ENCODE data around the gene MCL1.
A peak's percentile ranks its signal among the peaks of the same experiment; 100 is the strongest.
"Not testable (repeated sequence)": the region's sequence is repeated elsewhere in the genome, so short reads cannot be mapped to it uniquely, and the experiment has no call there.

The MCL1 gene

DNA sequence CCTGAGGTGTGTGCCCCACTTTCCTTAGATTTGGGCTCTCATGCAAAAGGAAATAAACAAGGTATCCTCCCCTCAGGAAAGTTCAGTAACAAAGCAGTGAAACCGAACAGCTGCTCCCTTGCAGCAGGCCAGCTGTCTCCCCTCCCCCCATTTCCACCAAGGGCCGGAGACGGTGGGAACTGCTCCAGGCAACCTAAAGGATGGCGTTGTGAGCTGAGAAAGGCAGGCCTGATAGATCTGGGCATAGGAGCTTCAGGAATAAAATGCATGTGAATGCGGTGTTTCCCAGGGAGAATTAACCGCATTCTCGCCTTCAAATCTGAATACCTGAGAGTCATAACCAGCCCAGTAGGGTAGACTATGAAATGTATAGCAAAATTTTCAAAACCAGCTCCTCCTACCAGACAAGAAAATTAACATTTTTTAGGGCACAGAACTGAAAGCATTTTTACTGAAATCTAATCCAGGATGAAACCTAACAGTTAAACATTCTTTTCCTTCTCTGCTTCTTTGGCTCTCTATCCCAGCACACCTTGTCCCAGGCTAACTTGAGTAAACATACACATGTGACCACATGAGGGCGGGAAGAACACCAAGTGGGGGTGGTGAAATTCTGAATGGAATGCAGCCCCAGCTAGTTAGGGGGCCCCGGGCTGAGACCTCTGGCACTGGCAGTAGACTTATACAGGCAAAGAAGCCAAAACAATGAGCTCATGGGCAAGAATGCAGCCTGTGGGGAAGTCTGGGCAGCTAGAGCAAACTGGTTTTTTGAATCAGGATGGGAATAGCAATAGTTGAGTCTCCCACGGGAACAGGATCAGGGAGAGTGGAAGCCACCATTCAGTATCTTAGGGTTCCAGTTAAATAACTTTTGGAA is 11.5 kb downstream of the MCL1 start:
- DNase-seq: peak; percentile 88

DNA sequence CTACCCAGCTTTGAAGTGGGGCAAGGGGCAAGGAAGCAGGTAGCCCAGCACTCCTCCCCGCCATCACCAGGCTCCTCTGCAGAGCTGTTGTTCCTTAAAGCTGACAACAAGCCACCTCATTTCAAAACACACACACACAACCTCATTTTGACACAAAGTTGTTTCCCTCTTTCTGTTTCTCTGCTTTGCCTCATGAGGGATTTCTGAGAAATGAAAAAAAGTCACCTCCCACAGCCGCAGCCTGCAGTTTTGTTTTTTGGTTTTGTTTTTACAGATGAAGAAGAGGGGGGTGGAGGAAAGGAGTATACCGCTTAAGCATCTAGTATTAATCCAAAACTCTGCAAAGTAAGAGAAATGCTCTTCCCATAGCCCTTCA is 12.1 kb downstream of the MCL1 start:
- no peak for DNase-seq

DNA sequence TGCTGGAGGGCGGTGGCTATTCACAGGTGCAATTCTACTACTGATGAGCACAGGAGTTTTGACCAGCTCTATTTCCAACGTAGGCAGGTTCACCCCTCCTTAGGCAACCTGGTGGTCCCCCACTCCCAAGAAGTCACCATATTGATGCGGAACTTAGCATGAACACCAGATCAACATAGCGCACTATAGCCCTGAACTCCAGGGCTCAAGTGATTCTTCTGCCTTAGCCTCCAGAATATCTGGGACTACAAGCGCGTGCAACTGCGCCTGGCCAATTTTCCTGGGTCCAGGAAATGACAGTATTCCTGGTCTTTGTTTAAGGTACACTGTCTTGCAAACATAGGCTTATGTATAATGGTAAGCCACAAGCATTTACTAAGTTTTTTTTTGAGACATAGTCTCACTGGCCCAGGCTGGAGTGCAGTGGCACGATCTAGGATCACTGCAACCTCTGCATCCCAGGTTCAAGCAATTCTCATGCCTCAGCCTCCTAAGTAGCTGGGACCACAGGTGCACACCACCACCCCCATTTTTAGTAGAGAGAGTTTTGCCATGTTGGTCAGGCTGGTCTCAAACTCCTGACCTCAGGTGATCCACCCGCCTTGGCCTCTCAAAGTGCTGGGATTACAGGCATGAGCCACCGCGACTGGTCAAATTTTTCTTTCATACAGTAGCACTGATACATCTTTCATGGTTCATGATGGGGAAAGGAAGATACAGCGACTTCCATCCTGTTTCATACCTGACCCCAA is 12.6 kb downstream of the MCL1 start:
- no peak for DNase-seq

DNA sequence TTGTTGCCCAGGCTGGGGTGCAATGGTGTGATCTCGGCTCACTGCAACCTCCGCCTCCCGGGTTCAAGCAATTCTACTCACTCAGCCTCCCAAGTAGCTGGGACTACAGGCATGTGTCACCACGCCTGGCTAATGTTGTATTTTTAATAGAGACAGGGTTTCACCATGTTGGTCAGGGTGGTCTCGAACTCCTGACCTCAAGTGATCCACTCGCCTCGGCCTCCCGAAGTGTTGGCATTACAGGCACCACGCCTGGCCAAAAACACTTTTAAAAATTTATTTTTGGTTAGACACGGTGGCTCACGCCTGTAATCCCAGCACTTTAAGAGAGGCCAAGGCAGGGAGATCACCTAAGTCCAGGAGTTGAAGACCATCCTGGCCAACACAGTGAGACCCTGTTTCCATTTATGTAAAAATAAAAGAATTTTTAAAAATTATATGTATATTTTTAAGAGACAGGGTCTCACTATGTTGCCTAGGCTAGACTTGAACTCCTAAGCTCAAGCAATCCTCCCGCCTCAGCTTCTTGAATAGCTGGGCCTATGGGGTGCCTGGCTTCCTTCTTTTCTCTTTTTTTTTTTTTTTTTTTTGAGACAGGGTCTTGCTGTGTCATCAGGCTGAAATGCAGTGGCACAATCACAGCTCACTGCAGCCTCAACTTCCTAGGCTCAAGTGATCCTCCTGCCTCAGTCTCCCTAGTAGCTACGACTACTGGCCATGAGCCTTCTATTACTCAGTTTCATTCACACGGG is 14.0 kb downstream of the MCL1 start:
- not testable (repeated sequence) for DNase-seq

DNA sequence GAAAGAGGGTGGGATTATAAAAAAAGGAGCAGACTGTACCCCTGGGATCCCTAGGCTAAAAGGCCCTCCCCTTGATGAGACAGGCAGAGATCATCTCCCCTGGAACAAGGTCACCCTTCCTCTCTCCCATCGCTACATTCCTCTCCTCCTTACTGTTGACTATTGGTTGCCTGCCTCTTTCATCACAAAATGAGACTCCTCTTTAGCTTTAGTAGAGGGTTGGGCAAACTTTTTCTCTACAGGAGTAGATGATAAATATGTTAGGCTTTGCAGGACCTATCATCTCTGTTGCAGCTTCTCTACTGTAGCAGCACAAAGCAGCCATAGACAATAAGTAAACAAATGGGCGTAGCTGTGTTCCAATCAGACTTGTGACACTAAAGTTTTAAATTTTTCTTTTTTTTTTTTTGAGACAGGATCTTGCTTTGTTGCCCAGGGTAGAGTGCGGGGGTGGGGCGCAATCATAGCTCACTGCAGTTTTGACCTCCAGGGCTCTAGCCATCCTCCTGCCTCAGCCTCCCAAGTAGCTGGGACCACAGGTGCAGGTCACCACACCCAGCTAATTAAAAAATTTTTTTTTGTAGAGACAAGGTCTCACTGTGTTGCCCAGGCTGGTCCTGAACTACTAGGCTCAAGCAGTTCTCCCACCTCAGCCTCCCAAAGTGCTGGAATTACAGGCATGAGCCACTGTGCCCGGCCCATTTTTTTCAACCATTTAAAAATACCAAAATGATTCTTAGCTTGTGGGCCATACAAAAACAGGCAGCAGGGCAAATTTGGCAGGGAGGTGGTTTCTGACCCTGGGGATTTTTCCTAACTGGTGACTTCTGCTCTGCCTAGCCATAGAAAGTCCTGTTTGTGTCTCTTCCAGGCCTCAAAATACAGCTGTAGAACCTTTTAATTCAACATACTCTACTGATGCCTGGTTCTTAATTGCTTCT is 15.1 kb downstream of the MCL1 start:
- DNase-seq: no peak

DNA sequence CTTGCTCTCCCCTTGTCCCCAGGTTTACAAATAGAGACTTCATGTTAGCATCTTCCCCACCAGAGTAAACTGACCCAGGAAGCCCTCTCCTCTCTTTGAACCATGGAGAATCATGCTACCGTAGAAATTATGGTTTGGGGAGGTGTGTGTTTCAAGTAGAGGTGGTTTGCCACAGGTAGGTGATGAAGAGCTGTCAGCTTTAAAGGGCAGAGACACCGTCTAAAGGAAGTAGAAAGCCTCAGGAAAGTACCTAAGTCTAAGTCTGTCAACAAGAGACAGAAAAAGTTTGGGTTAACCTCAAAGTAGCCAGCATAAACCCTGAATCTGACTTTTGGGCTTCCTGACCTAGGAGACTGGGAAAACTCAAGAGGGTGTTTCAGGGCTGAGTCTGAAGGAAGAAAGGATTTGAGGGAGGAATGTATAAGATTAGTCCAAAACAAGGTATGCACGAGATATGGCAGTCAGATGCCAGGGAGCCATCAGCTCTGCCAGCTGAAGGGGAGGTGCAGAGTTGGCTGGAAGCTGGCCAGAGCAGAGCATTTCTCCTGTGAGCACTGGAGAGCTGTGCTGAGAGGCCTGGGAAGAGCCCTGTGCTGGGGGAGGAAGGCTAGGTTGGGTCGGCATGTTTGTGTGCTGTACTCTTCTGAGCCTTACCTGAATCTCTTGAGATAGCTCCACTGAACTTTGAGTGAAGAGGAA is 15.9 kb downstream of the MCL1 start:
- DNase-seq: no peak

DNA sequence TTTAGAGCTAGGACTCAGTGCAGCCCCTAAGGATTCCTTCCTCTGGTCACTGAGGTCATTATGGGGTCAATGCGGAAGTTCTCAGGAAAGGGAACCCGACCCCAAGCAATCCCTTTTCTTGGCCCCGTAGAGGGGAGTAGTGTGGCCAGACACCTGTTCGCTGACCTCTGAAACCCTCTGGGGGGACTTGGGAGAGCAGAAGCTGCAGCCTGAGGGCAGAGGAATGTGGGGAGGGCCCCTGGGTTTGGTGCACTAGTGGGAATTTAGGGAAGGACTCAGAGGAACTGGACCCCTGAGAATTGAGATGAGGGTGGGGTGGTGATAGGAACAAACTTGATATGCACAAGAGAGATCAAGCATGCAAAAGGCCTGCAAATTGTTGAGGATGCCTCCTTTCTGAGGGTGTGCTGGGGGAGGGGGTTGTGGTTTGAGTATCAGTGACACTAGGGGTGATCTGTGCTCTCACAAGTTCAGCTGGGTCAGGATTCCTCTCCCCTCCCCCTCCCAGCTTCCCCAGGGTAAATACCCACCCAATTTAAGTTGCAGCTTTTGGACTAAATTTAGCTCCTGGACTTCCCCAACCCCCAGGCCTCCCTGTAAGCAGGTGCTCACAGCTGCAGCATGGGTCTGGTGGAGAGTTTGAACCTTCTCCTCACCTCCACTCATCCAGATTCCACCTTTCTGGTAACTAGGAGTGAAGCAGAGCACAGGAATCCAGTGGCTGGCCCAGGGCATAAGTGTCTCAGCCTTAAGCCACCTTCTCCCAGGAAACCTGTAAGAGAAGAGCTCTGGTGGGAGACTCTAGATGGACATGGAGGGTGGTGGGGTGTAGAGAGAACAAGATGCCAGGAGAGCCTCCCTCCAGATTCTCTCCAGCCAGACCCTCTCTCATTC is 16.7 kb downstream of the MCL1 start:
- no peak for DNase-seq

DNA sequence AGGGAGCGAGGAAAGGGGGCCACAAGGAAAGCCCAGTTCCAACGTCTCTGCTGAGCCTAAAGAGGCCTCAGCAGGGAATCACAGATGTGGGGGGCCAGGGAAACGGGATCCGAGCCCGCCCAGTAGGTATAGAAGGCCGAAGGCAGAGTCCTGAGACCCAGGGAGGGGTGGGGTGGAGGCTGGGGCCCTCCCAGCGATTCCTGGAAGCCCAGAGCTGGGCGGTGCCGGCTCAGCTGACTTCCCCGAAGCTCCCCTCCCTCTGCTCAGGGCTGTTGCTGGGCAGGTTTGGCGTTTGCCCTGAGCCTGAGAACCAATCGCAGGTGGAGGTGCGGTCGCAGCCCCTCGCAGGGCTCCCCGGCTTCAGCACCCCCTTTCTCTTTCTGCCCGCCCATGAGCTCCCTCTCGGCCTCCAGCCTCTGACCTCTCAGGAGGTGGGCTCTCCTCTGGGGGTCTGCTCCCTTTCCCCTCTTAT is 17.4 kb downstream of the MCL1 start:
- DNase-seq: peak; percentile 97

DNA sequence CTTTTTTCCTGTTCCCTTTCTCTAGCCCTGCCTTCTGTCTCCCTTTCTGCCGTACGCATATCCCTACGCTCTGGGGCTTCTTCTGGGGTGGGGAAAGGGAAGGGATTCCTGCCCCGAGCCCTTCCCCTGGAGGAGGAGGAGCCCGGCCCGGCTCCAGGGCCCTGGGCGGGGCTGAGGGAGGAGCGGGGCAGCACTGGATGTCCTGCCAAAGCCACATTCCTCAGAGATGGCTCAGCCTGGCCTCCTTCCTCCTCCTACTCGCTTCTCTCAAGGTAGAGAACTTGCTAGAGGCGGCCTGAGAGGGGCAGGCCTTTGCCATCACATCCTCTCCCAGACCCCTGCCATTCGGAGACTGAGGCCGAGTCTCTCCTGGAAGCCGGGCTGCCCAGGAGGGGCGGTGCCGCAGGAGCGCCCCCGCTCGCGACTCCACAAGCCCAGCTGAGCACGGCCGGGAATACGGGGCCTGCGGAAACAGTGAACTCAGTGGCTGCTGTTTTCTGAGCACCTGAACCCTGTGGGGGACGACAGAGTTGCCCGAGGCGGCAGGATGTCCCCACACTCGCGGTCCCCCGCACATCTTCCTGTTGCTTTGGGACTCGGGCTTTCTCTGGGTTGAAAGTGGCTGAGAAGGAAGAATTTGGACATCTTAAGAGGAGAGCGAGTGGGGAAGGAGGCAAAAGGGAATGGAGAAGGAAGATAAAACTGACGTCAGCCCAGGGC is 18.0 kb downstream of the MCL1 start:
- DNase-seq: peak; percentile 98

DNA sequence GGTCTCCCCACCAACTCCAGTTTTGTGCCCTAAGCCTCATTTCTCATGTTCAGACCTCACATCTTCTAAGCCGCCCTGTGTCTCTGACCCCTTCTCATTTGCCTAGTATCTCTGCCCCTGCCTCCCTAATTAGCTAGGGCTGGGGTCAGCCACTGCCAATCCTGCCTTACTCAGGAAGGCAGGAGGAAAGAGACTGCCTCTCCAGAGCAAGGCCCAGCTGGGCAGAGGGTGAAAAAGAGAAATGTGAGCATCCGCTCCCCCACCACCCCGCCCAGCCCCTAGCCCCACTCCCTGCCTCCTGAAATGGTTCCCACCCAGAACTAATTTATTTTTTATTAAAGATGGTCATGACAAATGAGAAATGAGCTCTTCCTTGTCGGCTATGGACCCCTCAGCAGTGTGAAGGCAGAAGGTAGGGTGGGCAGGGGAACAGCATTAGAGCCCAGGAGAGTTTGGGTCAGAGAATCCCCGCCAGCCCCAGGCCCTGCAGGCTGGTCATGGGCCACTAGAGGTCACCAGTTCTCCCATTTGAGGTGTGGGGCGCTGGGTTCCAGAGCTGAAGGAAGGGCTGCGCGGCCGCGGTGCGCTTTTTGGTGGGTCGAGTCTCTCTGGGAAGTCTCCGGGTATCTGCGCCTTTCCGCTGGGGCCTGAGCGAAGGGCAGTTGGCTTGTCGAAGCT is 18.7 kb downstream of the MCL1 start:
- no peak for DNase-seq

DNA sequence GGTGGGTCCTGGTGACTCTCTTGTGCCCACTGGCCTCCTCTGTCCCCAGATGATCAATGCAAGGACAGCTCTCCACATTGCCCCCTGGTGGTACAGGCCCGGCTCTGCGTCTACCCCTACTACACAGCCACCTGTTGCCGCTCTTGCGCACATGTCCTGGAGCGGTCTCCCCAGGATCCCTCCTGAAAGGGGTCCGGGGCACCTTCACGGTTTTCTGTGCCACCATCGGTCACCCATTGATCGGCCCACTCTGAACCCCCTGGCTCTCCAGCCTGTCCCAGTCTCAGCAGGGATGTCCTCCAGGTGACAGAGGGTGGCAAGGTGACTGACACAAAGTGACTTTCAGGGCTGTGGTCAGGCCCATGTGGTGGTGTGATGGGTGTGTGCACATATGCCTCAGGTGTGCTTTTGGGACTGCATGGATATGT is 19.4 kb downstream of the MCL1 start:
- DNase-seq: peak; percentile 69

DNA sequence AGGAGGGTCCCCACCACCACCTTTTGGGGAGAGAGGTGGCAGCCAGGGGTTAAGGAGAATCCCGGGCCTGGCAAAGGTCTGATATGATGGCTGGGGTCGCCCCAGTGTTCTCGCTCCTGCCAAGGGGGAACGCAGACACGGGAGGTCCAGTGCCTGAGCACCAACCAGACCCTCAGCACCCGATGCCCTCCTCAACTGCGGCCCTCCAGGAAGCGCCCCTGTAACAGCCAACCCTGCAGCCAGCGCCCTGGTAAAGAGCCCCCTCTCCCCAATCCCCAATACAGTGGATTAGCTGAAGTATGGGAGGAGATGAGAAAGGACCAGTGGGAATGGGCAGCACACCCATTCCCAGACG is 19.8 kb downstream of the MCL1 start:
- DNase-seq: no peak

DNA sequence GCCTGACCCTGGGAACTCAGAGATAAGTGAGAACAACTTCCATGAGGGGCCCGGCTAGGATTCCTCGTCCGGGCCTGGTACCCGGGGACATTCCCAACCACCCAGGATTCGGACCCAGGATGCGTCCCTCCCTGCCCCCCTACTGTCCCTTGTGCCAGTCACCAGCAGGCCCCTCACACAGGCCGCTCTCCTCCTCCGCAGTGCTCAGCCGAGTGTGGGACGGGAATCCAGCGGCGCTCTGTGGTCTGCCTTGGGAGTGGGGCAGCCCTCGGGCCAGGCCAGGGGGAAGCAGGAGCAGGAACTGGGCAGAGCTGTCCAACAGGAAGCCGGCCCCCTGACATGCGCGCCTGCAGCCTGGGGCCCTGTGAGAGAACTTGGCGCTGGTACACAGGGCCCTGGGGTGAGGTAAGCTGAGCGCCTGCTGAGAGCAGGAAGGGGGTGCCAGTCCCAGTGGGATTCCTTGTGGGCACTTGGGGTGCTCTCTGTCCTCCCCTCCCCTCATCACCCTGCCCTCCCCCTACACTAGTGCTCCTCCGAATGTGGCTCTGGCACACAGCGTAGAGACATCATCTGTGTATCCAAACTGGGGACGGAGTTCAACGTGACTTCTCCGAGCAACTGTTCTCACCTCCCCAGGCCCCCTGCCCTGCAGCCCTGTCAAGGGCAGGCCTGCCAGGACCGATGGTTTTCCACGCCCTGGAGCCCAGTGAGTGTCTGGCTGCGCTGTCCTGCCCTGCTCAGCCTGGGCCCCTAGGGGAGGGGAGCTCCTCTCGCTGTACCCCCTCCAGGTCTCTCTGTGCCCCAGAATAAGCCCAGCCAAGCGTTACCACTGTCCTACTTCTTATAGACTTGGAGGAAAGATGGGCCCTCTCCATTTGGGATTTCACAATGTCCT is 20.4 kb downstream of the MCL1 start:
- peak; percentile 51 for DNase-seq

DNA sequence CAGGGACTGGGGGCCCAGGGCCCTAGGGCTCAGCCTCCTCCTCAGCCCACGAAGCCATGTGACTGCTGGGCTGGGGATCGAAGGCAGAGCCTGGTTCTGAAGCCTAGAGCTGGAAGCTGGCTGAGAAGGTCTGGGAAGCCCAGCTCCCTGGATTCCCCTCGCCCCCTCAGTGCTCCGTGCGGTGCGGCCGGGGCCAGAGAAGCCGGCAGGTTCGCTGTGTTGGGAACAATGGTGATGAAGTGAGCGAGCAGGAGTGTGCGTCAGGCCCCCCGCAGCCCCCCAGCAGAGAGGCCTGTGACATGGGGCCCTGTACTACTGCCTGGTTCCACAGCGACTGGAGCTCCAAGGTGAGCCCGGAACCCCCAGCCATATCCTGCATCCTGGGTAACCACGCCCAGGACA is 21.1 kb downstream of the MCL1 start:
- peak; percentile 15 for DNase-seq

DNA sequence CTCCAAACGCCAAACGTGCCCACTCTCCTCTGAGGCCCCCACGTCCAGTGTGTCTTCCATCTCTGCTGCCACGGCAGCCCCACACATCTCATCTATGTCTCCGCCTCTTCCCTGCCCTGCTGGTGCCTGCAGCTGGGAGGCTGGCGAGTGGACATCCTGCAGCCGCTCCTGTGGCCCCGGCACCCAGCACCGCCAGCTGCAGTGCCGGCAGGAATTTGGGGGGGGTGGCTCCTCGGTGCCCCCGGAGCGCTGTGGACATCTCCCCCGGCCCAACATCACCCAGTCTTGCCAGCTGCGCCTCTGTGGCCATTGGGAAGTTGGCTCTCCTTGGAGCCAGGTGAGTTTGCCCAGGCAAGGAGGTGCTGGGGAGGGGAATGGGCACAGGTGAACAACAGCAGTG is 21.6 kb downstream of the MCL1 start:
- peak; percentile 19 for DNase-seq

DNA sequence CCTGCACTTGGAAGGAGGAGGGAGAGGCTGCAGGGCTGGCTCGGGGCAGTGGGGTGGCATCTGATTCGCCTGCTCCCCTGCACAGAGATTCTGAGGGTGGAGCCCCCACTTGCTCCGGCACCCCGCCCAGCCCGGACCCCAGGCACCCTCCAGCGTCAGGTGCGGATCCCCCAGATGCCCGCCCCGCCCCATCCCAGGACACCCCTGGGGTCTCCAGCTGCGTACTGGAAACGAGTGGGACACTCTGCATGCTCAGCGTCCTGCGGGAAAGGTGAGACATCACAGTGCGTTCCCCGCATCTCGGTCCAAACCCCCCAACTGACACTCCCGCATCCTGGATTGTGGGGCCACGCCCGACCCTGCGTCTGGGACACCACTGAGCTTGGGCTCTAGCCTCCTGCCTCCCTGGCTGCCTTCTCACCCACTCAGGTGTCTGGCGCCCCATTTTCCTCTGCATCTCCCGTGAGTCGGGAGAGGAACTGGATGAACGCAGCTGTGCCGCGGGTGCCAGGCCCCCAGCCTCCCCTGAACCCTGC is 22.3 kb downstream of the MCL1 start:
- no peak for DNase-seq

DNA sequence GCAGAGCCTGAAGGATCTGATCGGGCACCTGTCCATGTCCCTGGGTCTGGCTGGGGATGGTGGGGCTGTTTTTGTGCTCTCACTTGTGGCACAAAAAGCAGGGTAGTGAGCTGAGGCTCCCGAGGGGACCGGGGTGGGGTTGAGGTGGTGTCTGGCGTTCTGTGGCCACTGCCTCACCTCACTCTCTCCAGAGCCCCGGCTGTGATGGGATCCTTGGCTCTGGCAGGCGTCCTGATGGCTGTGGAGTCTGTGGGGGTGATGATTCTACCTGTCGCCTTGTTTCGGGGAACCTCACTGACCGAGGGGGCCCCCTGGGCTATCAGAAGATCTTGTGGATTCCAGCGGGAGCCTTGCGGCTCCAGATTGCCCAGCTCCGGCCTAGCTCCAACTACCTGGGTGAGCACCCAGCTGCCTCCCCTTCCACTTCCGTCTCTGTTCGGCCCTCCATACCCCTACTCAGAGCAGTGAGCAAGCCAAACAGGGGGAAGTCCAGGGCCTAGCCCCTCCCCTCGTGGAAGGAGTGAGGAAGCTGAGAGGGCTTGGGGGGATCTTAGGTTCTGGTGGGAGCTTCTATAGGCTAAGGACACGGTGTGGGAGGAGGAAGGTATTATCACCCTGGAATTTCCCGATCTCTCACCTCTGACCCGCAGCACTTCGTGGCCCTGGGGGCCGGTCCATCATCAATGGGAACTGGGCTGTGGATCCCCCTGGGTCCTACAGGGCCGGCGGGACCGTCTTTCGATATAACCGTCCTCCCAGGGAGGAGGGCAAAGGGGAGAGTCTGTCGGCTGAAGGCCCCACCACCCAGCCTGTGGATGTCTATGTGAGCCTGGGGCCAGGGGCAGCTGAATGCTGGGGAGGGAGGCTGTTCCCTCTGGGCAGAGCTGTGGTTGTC is 23.2 kb downstream of the MCL1 start:
- DNase-seq: peak; percentile 25

Measured in left hindlimb (tissue), 1 donor.